Measurements from ENCODE around the gene LYZL2.

Gene LYZL2

GRCh38 chr10:30580241-30580640 is 49.3 kb downstream of the LYZL2 start:
- no peak for DNase-seq (ENCODE audit: low read depth)
- no peak for TF ChIP-seq CTCF (IDR thresholded peaks at IDR 0.05; ENCODE audit: low read depth, low read length, missing control alignments)

DNA sequence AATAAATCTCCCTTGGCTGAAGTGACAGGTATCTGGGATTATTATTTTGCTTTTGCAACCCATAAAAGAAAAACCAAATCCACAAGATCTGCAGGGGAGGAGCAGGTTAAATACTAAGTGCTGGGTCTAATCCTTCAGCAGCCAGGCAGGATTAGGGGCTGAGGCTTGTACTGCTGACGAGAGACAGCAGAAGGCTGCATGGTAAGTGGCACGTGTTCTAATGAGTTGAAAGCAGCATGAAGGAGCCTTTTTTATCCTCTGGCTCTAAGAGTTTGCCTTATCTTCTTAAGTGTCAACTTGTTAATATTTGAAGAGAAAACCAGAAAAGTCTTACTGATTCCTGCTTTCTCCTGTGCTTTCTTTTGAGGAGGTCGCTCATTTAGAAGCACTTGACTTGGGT is 50.0 kb downstream of the LYZL2 start:
- DNase-seq (ENCODE audit: low read depth), result no peak

More at GRCh38 chr10:30580241-30580640, 49.3 kb downstream of the LYZL2 start:
- no peak overlapping the region for H3K4me3 ChIP-seq (ENCODE audit: low read depth, low read length)

DNA sequence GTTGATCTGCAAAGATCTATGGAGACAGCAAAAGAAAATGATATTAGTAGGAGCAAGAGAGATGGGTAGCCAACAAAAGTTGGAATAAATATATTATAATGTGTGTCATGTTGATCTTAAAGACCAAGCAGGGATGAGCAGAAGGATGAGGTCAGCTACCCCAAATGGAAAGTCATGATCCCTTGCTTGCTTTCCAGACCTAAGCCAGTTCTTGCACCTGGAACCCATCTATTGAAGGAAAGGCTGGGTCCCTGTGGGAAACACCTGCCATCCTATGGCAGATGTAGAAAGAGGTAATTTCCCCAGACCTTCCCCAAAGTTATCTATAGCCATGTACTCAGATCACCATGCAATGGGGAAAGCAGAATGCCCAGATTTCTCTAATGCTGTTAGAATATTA is 52.5 kb downstream of the LYZL2 start:
- DNase-seq (ENCODE audit: low read depth), result no peak
- TF ChIP-seq CTCF (IDR thresholded peaks at IDR 0.05; ENCODE audit: low read depth, low read length, missing control alignments), result no peak
- no peak overlapping the region for H3K4me3 ChIP-seq (ENCODE audit: low read depth, low read length)

More for the DNA sequence above, 50.0 kb downstream of the LYZL2 start:
- H3K4me3 ChIP-seq (ENCODE audit: low read depth, low read length), result no peak overlapping the region
- TF ChIP-seq CTCF (IDR thresholded peaks at IDR 0.05; ENCODE audit: low read depth, low read length, missing control alignments), result no peak

DNA sequence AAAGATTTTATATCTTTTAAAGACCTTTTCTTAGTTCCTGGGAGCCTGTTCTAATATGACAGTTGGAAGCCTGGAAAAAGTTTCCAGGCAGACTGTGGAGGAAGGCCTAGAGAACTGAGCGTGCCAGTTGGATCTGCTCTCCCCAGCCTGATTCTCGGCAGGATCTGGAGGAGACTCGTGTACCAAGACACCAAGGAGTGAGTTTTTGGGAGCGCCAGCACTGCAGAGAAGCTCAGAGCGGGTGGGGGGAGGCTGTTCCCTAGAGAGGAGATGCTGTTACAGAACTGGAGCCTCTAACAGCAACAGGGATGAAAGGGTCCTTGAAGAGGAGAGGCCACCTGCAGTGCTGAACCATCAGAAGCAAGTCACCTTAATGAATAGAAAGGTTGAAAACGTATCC is 52.9 kb downstream of the LYZL2 start:
- H3K4me3 ChIP-seq (ENCODE audit: low read depth, low read length), result no peak overlapping the region
- no peak for TF ChIP-seq CTCF (IDR thresholded peaks at IDR 0.05; ENCODE audit: low read depth, low read length, missing control alignments)
- DNase-seq (ENCODE audit: low read depth), result no peak

DNA sequence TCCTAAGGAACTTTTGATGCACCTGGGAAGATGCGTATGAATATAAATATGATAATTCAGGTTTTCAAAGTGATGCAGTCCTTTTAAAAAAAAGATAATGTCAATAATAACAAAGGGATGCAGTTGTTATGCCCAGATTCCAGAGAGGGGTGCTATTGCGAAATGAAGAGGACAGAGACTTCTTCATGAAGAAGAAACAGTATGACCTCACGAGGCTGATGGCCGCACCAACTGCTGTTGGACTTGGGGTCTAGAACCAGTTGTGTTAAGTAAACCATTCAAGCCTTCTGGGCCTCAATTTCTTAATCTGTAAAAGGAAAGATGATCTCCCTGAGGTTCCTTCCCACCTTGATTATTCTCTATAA is 55.1 kb downstream of the LYZL2 start:
- H3K4me3 ChIP-seq (ENCODE audit: low read depth, low read length), result no peak overlapping the region
- no peak for TF ChIP-seq CTCF (IDR thresholded peaks at IDR 0.05; ENCODE audit: low read depth, low read length, missing control alignments)
- DNase-seq (ENCODE audit: low read depth), result no peak

DNA sequence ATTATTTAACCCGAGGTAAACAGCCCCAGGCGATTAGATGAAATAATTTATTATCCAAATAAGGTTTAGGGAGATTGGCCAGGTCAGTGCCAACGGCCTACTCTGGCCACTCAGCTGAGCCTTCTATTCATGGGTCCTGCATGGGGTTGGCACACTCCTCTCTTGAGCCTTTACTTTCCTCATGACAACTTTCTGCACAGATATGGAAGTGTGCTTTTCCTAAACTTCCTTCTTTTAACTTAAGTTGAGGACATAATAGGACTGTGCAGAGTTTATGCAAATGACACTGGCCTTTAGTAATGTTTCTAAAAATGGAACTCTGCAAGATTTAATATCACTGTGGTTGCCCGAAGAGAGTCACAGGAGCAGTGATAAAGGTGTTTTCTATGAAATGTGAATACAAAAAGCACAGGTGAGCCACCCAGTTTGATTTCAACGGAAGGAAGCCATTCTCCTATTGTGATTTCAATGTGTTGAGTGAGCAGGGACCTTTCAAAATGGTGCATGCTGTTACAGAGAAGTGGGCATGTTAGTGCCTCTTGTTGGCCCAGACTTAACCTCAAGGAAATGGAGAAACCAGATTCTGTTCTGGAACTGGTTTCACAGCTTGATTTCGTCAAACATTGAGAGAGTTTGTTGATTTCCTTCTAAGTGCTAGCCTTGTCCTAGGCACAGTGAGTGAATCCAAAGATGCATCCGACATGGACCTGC is 55.7 kb downstream of the LYZL2 start:
- no peak for TF ChIP-seq CTCF (IDR thresholded peaks at IDR 0.05; ENCODE audit: low read depth, low read length, missing control alignments)
- DNase-seq (ENCODE audit: low read depth), result no peak
- H3K4me3 ChIP-seq (ENCODE audit: low read depth, low read length), result no peak overlapping the region

- no peak for DNase-seq (ENCODE audit: low read depth)
- no peak for TF ChIP-seq CTCF (IDR thresholded peaks at IDR 0.05; ENCODE audit: low read depth, low read length, missing control alignments)
- H3K4me3 ChIP-seq (ENCODE audit: low read depth, low read length), result no peak overlapping the region
Measured at GRCh38 chr10:30565449-30565848, 64.1 kb downstream of the LYZL2 start.
